ENCODE measurements around the gene ELSPBP1.
"Not testable (repeated sequence)": the region's sequence is repeated elsewhere in the genome, so short reads cannot be mapped to it uniquely, and the experiment has no call there.

ELSPBP1 gene

DNA sequence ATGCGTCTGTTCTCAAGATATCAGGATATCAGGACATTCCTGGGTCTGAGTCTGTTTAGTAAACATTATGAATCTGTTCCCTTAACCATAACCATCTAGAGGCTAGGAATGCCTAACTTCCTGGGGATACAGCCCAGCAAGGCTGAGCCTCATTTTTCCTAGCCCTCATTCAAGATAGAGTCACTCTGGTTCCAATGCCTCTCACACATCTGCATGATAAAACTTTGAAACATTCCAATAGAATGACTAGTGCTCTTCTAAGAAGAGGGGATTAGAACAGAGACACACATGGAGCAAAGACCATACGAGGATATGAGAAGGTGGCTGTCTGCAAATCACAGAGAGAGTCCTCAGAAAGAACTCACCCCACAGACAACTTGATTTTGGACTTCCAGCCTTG lies 70.1 kb downstream of the ELSPBP1 start:
- no peak for ATAC-seq
- Mint-ChIP-seq H3K9me3 (no peaks in the 10 kb centered on the region), H3K27ac (no peak overlapping the region), H3K4me1 (no peaks in the 10 kb centered on the region), H3K36me3 (peaks cover 62% of the 10 kb centered on the region), H3K4me3 (no peak overlapping the region), H3K27me3 (no peaks in the 10 kb centered on the region)

- no peaks in the 10 kb centered on the region for H3K9me3 Mint-ChIP-seq
- H3K4me1 Mint-ChIP-seq, result no peaks in the 10 kb centered on the region
- H3K36me3 Mint-ChIP-seq, result peaks cover 53% of the 10 kb centered on the region
- no peak for ATAC-seq
- no peak overlapping the region for H3K27ac Mint-ChIP-seq
- H3K27me3 Mint-ChIP-seq, result no peaks in the 10 kb centered on the region
- no peak overlapping the region for H3K4me3 Mint-ChIP-seq
These were observed 75.0 kb downstream of the ELSPBP1 start for GRCh38 chr19:48069435-48069834.

- H3K9me3 Mint-ChIP-seq, H3K27me3 Mint-ChIP-seq, H3K27ac Mint-ChIP-seq, H3K4me1 Mint-ChIP-seq, ATAC-seq, H3K4me3 Mint-ChIP-seq: not testable (repeated sequence)
- peaks cover 53% of the 10 kb centered on the region for H3K36me3 Mint-ChIP-seq
These were observed 75.8 kb downstream of the ELSPBP1 start for GRCh38 chr19:48070177-48070769.
